NOMO-1 treated with dmso at 0.1 percent for 144 hours (cell line): ENCODE results near the gene DRC1.

Experiments
- DNase-seq: peaks from one replicate; lab custom pipeline; 2025; ENCODE audit not compliant: unreplicated experiment; lab: John Stamatoyannopoulos, UW

Gene DRC1

DNA sequence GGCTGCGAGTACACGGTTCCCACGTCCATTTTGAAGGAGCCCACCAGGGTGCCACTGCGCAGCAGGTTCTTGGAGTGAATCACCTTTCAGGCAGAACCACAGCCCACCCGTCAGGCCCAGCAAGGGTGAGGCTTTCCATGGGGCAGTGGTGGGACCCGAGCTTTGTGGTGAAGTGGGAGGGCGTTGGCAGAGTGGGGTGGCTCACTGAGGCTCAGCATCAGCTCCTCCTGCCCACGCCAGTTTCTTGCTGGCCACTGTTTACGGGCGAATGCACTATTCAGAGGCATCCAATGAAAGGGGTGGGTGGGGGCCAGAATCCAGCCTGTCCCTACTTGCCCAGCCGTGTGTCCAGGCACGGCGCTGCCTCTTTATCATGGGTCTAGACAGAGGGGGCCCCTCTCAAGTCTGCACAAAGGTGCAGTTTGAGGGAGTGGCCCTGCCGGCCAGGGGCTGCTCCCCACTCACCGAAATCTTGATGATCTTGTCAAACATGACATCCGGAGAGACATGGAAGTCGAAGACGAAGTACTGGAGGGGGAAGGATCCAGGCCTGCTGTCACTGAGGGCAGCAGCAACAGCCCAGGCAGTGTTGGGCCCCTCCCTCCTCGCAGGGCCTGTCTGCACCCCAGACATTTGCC is 87.6 kb downstream of the DRC1 start:
- DNase-seq: no peak

DNA sequence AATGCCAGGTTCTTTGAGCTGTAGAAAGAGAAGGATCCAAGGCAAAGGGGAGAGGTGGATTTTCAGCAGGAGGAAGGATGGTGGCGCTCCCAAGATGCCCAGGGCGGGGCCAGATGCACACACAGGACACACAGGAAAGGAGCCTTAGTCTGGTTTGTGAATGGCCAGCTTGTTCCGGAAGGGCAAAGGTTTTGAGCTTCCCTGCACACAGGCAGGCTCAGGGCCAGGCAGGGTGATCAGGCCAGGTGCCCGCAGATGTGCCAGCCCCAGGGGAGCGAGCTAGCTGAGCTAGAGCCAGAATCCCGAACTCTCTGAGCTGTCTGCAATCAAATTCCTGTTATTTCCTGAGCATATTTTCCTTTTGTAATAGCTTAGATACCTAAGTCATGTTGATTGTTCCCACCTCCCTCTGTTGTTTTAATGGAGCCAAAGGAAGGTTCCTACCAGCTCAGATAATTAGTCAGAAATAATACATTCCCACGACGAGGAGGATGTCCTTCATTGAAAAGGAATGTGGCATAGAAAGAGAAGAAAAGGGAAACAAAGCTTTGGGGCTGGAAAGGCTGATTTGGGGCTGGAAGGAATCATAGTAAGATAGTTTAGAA is 89.9 kb downstream of the DRC1 start:
- DNase-seq: no peak

DNA sequence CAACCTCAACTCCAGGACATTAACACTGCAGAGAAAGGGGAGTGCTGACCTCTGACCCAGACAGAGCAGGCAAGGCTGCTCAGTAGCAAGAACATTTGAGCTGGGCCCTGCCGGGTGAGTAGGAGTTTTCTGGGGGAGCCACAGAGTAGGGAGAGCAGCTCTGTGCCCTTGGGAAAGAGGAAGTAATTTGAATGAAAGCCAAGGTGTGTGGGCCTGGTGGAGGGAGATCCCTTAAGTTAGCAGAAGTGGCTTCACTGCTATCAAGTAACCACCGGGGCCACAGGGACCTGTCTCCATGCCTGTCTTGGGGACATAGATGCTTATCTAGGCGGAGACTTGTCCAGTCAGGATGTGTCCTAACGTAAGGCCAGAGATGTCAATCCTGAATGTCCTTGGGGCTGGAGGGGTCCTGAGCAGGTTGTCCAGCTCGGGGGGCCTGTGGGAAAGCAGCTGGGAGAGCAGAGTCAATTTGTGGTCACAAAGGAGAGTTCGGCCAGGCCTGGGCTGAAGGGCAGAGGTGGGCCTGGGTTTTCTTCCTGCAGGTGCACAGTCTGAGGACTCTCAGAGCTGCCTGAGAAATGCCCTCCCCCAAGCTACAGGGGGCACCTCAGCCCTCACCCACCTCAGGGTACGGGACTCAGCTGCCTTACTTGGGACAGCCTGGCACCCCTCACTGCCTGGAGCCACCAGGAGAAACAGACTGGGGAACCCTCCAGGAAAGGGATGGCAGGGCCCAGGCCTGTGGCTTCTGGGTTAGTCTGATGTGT is 91.2 kb downstream of the DRC1 start:
- peak; percentile 59 for DNase-seq

DNA sequence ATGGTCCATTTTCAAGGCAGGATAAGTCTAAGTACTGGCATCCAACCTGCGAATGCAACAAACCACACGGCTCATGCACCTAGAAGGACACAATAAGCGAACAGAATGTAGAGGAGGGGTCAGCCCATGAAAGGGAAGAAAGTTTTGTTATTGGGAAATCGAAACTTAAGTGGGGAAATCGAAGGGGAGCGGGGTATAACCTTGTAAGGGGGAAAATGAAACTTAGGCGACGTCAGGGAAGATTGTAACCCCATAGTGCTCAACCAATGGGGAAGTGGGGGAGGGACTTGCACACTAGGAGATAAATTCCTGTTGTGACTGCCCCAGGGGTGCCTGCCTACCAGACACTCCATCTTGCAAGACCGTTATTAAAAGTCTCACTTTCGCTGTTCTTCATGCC is 91.8 kb downstream of the DRC1 start:
- peak; percentile 88 for DNase-seq

- DNase-seq: no peak
Observed at GRCh38 chr2:26494199-26494598, 92.5 kb downstream of the DRC1 start.

- DNase-seq: no peak
Observed at GRCh38 chr2:26494891-26495290, 93.2 kb downstream of the DRC1 start.

DNA sequence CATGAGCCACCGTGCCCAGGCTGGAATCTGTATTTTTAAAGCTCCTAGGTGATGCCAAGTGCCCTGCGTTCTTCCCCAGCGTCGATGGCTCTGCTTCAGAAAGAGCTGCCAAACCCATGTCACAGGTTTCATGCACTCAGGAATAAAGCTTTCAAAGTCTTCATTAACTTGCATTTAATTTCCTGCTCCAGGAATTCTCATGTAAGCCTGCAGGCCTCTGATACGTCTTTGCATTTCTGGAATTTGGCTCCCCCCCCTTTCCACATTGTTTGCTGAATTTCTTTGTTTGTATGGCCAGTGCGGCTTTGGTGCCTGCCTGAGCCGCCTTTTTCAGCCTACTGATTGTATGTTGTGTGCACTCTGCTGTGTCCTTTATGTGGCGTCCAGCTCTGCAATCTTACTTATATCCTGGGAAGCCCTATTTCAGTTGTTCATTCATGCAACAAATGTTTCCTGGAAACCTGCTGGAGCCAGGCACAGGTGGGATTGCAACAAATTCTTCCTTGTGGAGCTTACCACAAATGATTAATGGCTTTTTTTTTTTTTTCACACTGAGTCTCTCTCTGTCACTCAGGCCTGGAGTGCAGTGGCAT is 94.1 kb downstream of the DRC1 start:
- DNase-seq: no peak

DNA sequence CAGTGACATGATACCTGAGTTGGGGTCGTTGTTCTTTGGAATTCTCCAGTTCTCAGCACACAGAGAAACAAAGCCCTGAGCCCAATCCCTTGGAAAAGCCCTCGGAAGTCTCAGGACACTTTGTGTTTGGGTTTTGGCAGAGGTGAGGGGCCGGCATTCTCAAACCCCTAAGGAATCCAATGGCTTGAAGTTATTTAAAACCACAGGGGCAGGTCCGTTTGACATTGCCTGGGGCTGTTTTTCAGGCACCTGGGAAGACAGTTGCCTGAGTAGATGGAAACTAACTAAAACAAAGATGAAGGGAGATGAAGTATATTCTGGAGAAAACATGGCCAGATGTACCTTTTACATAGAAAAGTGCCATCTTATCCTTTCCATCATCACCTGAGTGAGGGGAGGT is 98.7 kb downstream of the DRC1 start:
- no peak for DNase-seq

DNA sequence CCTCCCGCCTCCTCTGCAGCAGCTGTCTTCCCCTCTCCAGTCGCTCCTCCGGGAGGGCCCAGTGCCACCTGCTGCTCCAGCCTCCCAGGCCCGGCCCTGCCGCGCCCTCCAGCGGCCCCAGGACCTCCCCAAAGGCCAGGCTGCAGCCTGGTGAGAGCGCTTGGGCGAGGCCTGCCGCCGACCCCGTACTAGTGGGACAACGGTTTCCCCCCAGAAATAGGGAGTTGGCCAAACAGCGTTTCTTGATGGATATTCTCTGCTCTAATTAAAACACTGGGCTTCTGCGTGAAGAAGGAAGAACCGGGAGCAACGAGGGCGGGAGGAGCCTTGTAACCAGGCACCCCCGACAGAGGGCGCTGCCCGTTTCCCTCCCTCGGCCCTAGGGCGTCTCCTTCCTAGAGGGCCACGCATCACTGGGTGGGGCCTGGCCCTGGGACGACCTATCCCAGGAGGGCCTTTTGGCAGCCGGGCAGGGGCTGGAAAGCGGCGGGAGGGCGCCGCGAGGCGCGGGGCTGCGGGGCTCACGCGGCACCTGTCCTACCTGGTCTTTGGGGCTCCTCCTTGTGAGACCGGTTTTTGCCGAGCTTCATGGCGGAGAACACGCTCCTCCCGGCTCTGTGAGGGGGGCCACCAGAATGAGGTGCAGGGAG is 101.6 kb downstream of the DRC1 start:
- peak; percentile 85 for DNase-seq

GRCh38 chr2:26504002-26504401 is 102.3 kb downstream of the DRC1 start:
- no peak for DNase-seq

DNA sequence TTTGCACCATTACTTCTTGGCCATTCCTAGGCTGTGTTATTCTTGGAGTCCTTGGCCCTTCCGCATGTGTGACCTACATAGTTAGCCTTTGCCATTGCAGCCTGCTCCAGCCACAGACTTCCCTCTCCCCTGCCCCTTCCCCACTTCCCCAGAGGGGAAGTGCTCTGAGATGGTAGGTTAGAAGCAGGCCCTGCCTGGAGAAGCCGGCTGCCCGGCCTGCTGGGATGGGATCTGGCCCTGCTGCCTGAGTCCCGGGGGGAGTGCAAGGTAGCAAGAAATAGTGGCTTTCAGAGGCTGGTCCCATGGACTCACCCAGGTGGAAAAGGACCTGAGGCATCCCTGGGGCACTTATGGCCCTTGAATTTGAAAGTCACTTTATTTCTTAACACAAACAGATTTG is 104.6 kb downstream of the DRC1 start:
- DNase-seq: no peak
